ENCODE data around the gene ITLN2. TPM values are rescaled to one million over a fixed set of nuclear protein-coding genes. Genes with fewer than 3 reads are reported as not detected.

ITLN2 gene
- total RNA-seq, 1 experiment from 2014 or later = 0.20 TPM

DNA sequence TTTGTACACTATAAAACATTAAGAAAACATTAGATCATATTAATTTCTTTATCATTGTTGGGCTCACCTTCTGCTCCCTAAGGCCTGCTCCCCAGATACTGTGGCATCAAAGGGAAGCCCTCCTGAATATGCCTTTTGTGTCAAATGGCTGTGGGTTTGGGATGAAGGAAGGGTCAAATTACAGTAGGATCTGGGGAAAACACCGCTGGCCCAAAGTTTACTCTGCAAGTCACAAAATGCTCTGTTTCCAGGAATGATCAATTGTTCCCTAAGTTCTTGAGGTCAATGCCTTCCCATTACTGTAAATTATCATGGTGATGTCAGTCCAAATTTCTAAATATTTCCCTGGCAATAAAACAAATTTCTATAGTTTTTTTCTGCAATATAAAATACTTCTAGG lies 6.8 kb upstream of the ITLN2 start:
- Histone ChIP-seq H3K9me3 (ENCODE audit: control insufficient read depth in 1 of 2, insufficient read depth in 1 of 2, low read depth in 1 of 2, low read length in 2 of 2) (no peaks in the 10 kb centered on the region), H3K4me2 (ENCODE audit: low read length) (no peak overlapping the region), H3K4me1 (ENCODE audit: control insufficient read depth in 1 of 2, insufficient read depth in 2 of 2, low read length in 2 of 2) (peaks cover 0 to 3% of the 10 kb centered on the region in 2 experiments; a peak in 1 of 4 replicates), H3K27me3 (ENCODE audit: insufficient read depth, low read length) (no peaks in the 10 kb centered on the region), H4K20me1 (ENCODE audit: insufficient read depth) (no peaks in the 10 kb centered on the region), H3K9me2 (ENCODE audit: insufficient read depth) (no peaks in the 10 kb centered on the region), H3K4me3 (replicated peaks in 1 of 2; ENCODE audit: low read depth in 1 of 2, low read length in 2 of 2) (no peak overlapping the region), H3K36me3 (ENCODE audit: control insufficient read depth in 1 of 2, insufficient read depth in 2 of 2, low read length in 2 of 2) (no peaks in the 10 kb centered on the region), H3K79me2 (ENCODE audit: insufficient read depth, low read length) (no peaks in the 10 kb centered on the region), H2AFZ (ENCODE audit: low read depth, low read length, poor library complexity, severe bottlenecking) (no peak overlapping the region), H3K27ac (ENCODE audit: low read depth, low read length) (no peak overlapping the region), H3K9ac (ENCODE audit: low read length) (no peak overlapping the region)
- ATAC-seq (no peak), DNase-seq (ENCODE audit: low read depth, low spot score) (no peak)
- intact Hi-C loops (cut with micrococcal nuclease) = no loop called here
- RAD21 ChIA-PET (ENCODE audit: low non-redundant PET in 1 of 2, low total read pairs in 2 of 2, uncharacterized antibody in 2 of 2, unreplicated experiment in 2 of 2) = no interaction called here
- no TSS peak for BruUV-seq (replicated peaks)
- POLR2A ChIA-PET = no interaction called here
- CTCF ChIA-PET = no interaction called here
- TF ChIP-seq, protein P1, sequence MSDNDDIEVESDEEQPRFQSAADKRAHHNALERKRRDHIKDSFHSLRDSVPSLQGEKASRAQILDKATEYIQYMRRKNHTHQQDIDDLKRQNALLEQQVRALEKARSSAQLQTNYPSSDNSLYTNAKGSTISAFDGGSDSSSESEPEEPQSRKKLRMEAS (IDR thresholded peaks at IDR 0.05) = no peak
- no peak for TF ChIP-seq ZNF274 (IDR thresholded peaks at IDR 0.05; ENCODE audit: low read depth, low read length)
- TF ChIP-seq, protein P2, sequence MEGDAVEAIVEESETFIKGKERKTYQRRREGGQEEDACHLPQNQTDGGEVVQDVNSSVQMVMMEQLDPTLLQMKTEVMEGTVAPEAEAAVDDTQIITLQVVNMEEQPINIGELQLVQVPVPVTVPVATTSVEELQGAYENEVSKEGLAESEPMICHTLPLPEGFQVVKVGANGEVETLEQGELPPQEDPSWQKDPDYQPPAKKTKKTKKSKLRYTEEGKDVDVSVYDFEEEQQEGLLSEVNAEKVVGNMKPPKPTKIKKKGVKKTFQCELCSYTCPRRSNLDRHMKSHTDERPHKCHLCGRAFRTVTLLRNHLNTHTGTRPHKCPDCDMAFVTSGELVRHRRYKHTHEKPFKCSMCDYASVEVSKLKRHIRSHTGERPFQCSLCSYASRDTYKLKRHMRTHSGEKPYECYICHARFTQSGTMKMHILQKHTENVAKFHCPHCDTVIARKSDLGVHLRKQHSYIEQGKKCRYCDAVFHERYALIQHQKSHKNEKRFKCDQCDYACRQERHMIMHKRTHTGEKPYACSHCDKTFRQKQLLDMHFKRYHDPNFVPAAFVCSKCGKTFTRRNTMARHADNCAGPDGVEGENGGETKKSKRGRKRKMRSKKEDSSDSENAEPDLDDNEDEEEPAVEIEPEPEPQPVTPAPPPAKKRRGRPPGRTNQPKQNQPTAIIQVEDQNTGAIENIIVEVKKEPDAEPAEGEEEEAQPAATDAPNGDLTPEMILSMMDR (IDR thresholded peaks at IDR 0.05 in 2 of 3, conservative IDR thresholded peaks at IDR 0.05 in 1 of 3; ENCODE audit: borderline replicate concordance in 1 of 3, insufficient read depth in 1 of 3, low read depth in 2 of 3, low read length in 2 of 3) = no peak
- TF ChIP-seq SRF (IDR thresholded peaks at IDR 0.05; ENCODE audit: low read depth) = no peak
- TF ChIP-seq, protein P3, sequence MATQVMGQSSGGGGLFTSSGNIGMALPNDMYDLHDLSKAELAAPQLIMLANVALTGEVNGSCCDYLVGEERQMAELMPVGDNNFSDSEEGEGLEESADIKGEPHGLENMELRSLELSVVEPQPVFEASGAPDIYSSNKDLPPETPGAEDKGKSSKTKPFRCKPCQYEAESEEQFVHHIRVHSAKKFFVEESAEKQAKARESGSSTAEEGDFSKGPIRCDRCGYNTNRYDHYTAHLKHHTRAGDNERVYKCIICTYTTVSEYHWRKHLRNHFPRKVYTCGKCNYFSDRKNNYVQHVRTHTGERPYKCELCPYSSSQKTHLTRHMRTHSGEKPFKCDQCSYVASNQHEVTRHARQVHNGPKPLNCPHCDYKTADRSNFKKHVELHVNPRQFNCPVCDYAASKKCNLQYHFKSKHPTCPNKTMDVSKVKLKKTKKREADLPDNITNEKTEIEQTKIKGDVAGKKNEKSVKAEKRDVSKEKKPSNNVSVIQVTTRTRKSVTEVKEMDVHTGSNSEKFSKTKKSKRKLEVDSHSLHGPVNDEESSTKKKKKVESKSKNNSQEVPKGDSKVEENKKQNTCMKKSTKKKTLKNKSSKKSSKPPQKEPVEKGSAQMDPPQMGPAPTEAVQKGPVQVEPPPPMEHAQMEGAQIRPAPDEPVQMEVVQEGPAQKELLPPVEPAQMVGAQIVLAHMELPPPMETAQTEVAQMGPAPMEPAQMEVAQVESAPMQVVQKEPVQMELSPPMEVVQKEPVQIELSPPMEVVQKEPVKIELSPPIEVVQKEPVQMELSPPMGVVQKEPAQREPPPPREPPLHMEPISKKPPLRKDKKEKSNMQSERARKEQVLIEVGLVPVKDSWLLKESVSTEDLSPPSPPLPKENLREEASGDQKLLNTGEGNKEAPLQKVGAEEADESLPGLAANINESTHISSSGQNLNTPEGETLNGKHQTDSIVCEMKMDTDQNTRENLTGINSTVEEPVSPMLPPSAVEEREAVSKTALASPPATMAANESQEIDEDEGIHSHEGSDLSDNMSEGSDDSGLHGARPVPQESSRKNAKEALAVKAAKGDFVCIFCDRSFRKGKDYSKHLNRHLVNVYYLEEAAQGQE (IDR thresholded peaks at IDR 0.05; ENCODE audit: low read depth) = no peak
- TF ChIP-seq, protein P4, sequence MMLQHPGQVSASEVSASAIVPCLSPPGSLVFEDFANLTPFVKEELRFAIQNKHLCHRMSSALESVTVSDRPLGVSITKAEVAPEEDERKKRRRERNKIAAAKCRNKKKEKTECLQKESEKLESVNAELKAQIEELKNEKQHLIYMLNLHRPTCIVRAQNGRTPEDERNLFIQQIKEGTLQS (IDR thresholded peaks at IDR 0.05) = no peak
- no peak for TF ChIP-seq FOSL1 (IDR thresholded peaks at IDR 0.05; ENCODE audit: low read depth)
- no peak for TF ChIP-seq TCF7L2 (IDR thresholded peaks at IDR 0.05; ENCODE audit: borderline replicate concordance, extremely low read depth, insufficient read depth, insufficient read length)
- TF ChIP-seq EZH2phosphoT487 (IDR thresholded peaks at IDR 0.05; ENCODE audit: borderline replicate concordance) = no peak
- TF ChIP-seq ELF1 (IDR thresholded peaks at IDR 0.05; ENCODE audit: borderline replicate concordance, low read depth) = no peak
- no peak for TF ChIP-seq EGR1 (IDR thresholded peaks at IDR 0.05; ENCODE audit: low read depth)
- TF ChIP-seq POLR2A (IDR thresholded peaks at IDR 0.05; ENCODE audit: borderline replicate concordance, extremely low read depth, insufficient read depth, insufficient read length) = no peak

Measured in HCT116 (cell line).